OCI-LY3 (cell line): Measurements from ENCODE around the gene UTP14C.
A peak's percentile ranks its signal among the peaks of the same experiment; 100 is the strongest.

Source experiments
- H2AFZ ChIP-seq: fragments of 200-600, 300-600 bp; shearing (Covaris generic); 2 replicates; pipeline ENCODE4 v1.6.0; 2014; ENCODE audit warnings: antibody characterized with exemption, low read depth, low read length
- H3K27ac ChIP-seq: fragments of 200-600, 300-600 bp; sonication (generic); 2 replicates; pipeline ENCODE4 v1.5.1; 2014; ENCODE audit warnings: mild to moderate bottlenecking, low read length, moderate library complexity, mixed read lengths
- H3K27me3 ChIP-seq: fragments of 200-600, 300-600 bp; sonication (generic); 2 replicates; pipeline ENCODE4 v1.6.1; 2014; ENCODE audit warnings: low read depth, low read length, mixed read lengths
- H3K36me3 ChIP-seq: fragments of 200-600, 300-600 bp; sonication (generic); replicated peaks from 2 replicates; pipeline ENCODE3; 2014; ENCODE audit warnings: low read depth, low read length, mixed read lengths
- H3K4me1 ChIP-seq: fragments of 300-600, 200-600 bp; sonication (generic); 2 replicates; pipeline ENCODE4 v1.6.1; 2014; ENCODE audit warnings: low read length, mixed read lengths
- H3K4me2 ChIP-seq: fragments of 200-600, 300-600 bp; sonication (generic); 2 replicates; pipeline ENCODE4 v1.6.1; 2014; ENCODE audit warnings: low read length, mixed read lengths
- H3K4me3 ChIP-seq: fragments of 300-600, 200-600 bp; sonication (generic); 2 replicates; pipeline ENCODE4 v1.5.1; 2014; ENCODE audit warnings: antibody characterized with exemption, mild to moderate bottlenecking, low read length, moderate library complexity
- H3K79me2 ChIP-seq: fragments of 300-600, 200-600 bp; shearing (Covaris generic); 2 replicates; pipeline ENCODE4 v1.6.1; 2014; ENCODE audit warnings: mild to moderate bottlenecking, low read length, mixed read lengths
- H3K9ac ChIP-seq: fragments of 300-600, 200-600 bp; shearing (Covaris generic); 2 replicates; pipeline ENCODE4 v1.6.0; 2014; ENCODE audit warnings: mild to moderate bottlenecking, low read length, moderate library complexity
- H3K9me3 ChIP-seq: fragments of 200-600, 300-600 bp; shearing (Covaris generic); 2 replicates; pipeline ENCODE4 v1.6.1; 2014; ENCODE audit warnings: low read length, mixed read lengths; ENCODE audit not compliant: insufficient read depth
- H4K20me1 ChIP-seq: fragments of 200-600, 300-600 bp; sonication (generic); 2 replicates; pipeline ENCODE4 v1.6.1; 2016; ENCODE audit warnings: low read length, mixed read lengths; ENCODE audit not compliant: insufficient read depth
- CTCF ChIP-seq: fragments of 200-600, 300-600 bp; sonication (generic); IDR thresholded peaks from 2 replicates; pipeline ENCODE4 v1.5.1; 2014; ENCODE audit warnings: antibody characterized with exemption, low read length, low read depth
- EZH2phosphoT487 ChIP-seq: fragments of 200-600 bp; shearing (Covaris generic); IDR thresholded peaks from 2 replicates; pipeline ENCODE4 v1.6.1; 2018; ENCODE audit warnings: antibody characterized with exemption, mixed run types, low read depth

UTP14C gene

GRCh38 chr13:51999921-52000320, 24.6 kb upstream of the UTP14C start:
- no peaks in the 10 kb centered on the region for H3K9me3 ChIP-seq
- H3K79me2 ChIP-seq: no peaks in the 10 kb centered on the region
- H3K9ac ChIP-seq: no peak overlapping the region
- TF ChIP-seq EZH2phosphoT487 (no peak), CTCF (no peak)
- no peaks in the 10 kb centered on the region for H4K20me1 ChIP-seq
- H2AFZ ChIP-seq: no peak overlapping the region
- H3K27me3 ChIP-seq: peaks cover 20% of the 10 kb centered on the region
- H3K27ac ChIP-seq: no peak overlapping the region
- H3K36me3 ChIP-seq: no peaks in the 10 kb centered on the region
- no peak overlapping the region for H3K4me3 ChIP-seq
- no peak overlapping the region for H3K4me2 ChIP-seq
- H3K4me1 ChIP-seq: peaks cover 3% of the 10 kb centered on the region; the same call in 1 of the 2 replicates

- peaks cover 15% of the 10 kb centered on the region for H3K27me3 ChIP-seq
- no peaks in the 10 kb centered on the region for H3K9me3 ChIP-seq
- H3K36me3 ChIP-seq: no peaks in the 10 kb centered on the region
- no peaks in the 10 kb centered on the region for H4K20me1 ChIP-seq
- no peak overlapping the region for H3K9ac ChIP-seq
- H3K27ac ChIP-seq: no peak overlapping the region
- peaks cover 3% of the 10 kb centered on the region; the same call in 1 of the 2 replicates for H3K4me1 ChIP-seq
- H3K4me2 ChIP-seq: no peak overlapping the region
- peak; percentile 76 for TF ChIP-seq CTCF
- TF ChIP-seq EZH2phosphoT487: no peak
- H3K79me2 ChIP-seq: no peaks in the 10 kb centered on the region
- 0 out of 2 replicates have a peak overlapping the region, but pooled peaks have one; percentile 15 for H2AFZ ChIP-seq
- no peak overlapping the region for H3K4me3 ChIP-seq
These were observed 23.3 kb upstream of the UTP14C start for GRCh38 chr13:52001120-52001731.

GRCh38 chr13:52002361-52002760, 22.1 kb upstream of the UTP14C start:
- no peak overlapping the region for H3K27ac ChIP-seq
- no peak overlapping the region for H3K9ac ChIP-seq
- no peaks in the 10 kb centered on the region for H3K9me3 ChIP-seq
- H3K4me2 ChIP-seq: no peak overlapping the region
- H3K36me3 ChIP-seq: no peaks in the 10 kb centered on the region
- TF ChIP-seq CTCF: no peak
- TF ChIP-seq EZH2phosphoT487: no peak
- peaks cover 15% of the 10 kb centered on the region for H3K27me3 ChIP-seq
- no peaks in the 10 kb centered on the region for H3K79me2 ChIP-seq
- no peaks in the 10 kb centered on the region for H4K20me1 ChIP-seq
- no peak overlapping the region for H2AFZ ChIP-seq
- H3K4me1 ChIP-seq: peaks cover 3% of the 10 kb centered on the region; the same call in 1 of the 2 replicates
- H3K4me3 ChIP-seq: no peak overlapping the region

- H3K4me2 ChIP-seq: no peak overlapping the region
- peaks cover 3% of the 10 kb centered on the region; the same call in 1 of the 2 replicates for H3K4me1 ChIP-seq
- H3K9ac ChIP-seq: no peak overlapping the region
- peaks cover 15% of the 10 kb centered on the region for H3K27me3 ChIP-seq
- no peaks in the 10 kb centered on the region for H3K9me3 ChIP-seq
- H3K4me3 ChIP-seq: no peak overlapping the region
- no peak overlapping the region for H2AFZ ChIP-seq
- no peaks in the 10 kb centered on the region for H4K20me1 ChIP-seq
- TF ChIP-seq EZH2phosphoT487: no peak
- no peak for TF ChIP-seq CTCF
- no peaks in the 10 kb centered on the region for H3K79me2 ChIP-seq
- H3K27ac ChIP-seq: no peak overlapping the region
- H3K36me3 ChIP-seq: no peaks in the 10 kb centered on the region
These were observed 20.9 kb upstream of the UTP14C start for GRCh38 chr13:52003541-52003940.
